Measurements from ENCODE around the gene MAGED1. TPM values are rescaled to one million over a fixed set of nuclear protein-coding genes. Genes with fewer than 3 reads are reported as not detected.

The MAGED1 gene
- total and polyA plus RNA-seq, 12 donors: 47.9 to 363 (median 265) TPM

DNA sequence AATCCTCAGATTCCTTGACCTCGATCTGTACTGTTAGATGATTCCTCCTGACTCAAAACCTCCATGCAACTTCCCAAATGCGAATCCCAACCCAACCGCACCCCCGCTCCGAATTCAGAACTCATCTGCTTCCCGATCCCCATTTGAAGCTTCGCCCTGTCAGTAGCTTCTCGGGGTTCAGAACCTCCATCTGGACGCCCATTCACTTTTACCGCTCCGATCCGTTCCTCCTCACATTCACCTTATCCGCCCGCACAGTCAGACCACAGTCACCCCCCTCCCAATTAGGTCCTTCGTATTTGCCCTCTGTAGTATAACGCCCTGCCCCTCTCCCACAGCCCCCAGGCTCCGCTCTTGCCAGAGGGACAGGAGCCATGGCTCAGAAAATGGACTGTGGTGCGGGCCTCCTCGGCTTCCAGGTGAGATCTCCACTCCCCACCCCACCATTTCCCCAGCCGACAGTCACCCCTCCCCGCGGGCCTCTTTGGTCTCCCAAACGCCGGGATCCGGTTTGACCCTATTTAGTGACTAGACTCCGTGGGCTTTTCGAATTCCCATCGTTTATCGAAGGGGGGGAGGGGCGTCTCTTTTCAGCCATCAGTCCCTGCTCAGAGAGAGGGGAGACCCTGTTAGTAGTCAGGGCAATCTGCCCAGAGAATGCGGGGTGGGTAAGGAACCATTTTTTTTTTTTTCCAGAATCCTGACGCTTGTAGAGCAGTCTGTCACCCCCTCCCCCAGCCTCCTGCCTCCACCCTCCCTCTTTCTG lies 691 bp downstream of the MAGED1 start:
- Histone ChIP-seq H3K9me3 (replicated peaks in 1 of 3) (no peaks in the 10 kb centered on the region), H3K4me3 (peak overlapping the region in 3 of 4 donors; percentile 24 to 68 (median 49)), H3K36me3 (replicated peaks in 1 of 2) (peaks cover 0 to 19% of the 10 kb centered on the region in 2 donors), H3K4me1 (replicated peaks in 1 of 2) (peaks cover 3 to 7% of the 10 kb centered on the region in 2 donors), H3K27me3 (no peaks in the 10 kb centered on the region), H3K27ac (peak overlapping the region in 4 of 5 donors; percentile 51 to 85 (median 66))
- TF ChIP-seq CTCF (IDR thresholded peaks at IDR 0.05): no peak
- no peak for TF ChIP-seq POLR2A (IDR thresholded peaks at IDR 0.05)
- peak; percentile 22 to 62 (median 41) for DNase-seq
- 0 to 42% (median 19%) methylated on average over 18 to 32 of the region's 32 CpGs for WGBS, 4 donors
- intact Hi-C loops (cut with DNase I): no loop called here

DNA sequence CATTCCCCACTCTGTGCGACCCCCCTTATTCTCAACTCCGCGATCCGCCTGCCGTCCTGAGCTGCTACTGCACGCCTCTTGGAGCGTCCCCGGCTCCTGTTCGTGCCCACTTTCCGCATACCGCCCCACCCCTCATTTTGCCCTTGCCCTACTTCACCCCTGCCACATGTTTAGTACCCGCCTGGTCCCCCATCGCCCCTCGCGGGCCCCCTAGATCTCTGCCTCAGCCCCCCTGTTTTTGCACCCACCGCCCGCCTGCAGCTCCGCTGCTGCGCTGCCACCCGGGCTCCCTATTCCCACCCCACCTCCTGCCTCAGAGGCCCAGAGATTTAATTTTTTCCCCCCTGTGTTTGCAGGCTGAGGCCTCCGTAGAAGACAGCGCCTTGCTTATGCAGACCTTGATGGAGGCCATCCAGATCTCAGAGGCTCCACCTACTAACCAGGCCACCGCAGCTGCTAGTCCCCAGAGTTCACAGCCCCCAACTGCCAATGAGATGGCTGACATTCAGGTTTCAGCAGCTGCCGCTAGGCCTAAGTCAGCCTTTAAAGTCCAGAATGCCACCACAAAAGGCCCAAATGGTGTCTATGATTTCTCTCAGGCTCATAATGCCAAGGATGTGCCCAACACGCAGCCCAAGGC lies 1.4 kb downstream of the MAGED1 start:
- Histone ChIP-seq H3K27ac (peak overlapping the region in 3 of 5 donors; percentile 51 to 70 (median 51)), H3K36me3 (replicated peaks in 1 of 2) (peaks cover 0 to 26% of the 10 kb centered on the region in 2 donors), H3K4me3 (peak overlapping the region in 2 of 4 donors; percentile 49 to 68), H3K27me3 (no peaks in the 10 kb centered on the region), H3K4me1 (replicated peaks in 1 of 2) (peaks cover 3 to 7% of the 10 kb centered on the region in 2 donors), H3K9me3 (replicated peaks in 1 of 3) (no peaks in the 10 kb centered on the region)
- WGBS, 4 donors: 3 to 32% (median 17%) methylated on average over 23 to 25 of the region's 25 CpGs
- DNase-seq: peak; percentile 29 to 76 (median 53)
- intact Hi-C loops (cut with DNase I): no loop called here
- TF ChIP-seq POLR2A (IDR thresholded peaks at IDR 0.05) (peak in 1 of 2 donors; percentile 23), CTCF (IDR thresholded peaks at IDR 0.05) (no peak)

DNA sequence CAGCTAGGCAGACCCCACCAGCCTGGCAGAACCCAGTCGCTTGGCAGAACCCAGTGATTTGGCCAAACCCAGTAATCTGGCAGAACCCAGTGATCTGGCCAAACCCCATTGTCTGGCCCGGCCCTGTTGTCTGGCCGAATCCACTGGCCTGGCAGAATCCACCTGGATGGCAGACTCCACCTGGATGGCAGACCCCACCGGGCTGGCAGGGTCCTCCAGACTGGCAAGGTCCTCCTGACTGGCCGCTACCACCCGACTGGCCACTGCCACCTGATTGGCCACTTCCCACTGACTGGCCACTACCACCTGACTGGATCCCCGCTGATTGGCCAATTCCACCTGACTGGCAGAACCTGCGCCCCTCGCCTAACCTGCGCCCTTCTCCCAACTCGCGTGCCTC lies 3.2 kb downstream of the MAGED1 start:
- Histone ChIP-seq H3K4me1 (replicated peaks in 1 of 2) (peaks cover 3 to 7% of the 10 kb centered on the region in 2 donors), H3K9me3 (replicated peaks in 1 of 3) (no peaks in the 10 kb centered on the region), H3K27me3 (no peaks in the 10 kb centered on the region), H3K4me3 (no peak overlapping the region), H3K27ac (peak overlapping the region in 1 of 5 donors; percentile 16), H3K36me3 (replicated peaks in 1 of 2) (peaks cover 0 to 43% of the 10 kb centered on the region in 2 donors)
- intact Hi-C loops (cut with DNase I): no loop called here
- 83 to 93% (median 87%) methylated on average over 5 to 12 of the region's 12 CpGs for WGBS, 4 donors
- no peak for DNase-seq
- no peak for TF ChIP-seq POLR2A (IDR thresholded peaks at IDR 0.05)
- no peak for TF ChIP-seq CTCF (IDR thresholded peaks at IDR 0.05)

- intact Hi-C loops (cut with DNase I): no loop called here
- WGBS, 4 donors: 55 to 68% (median 66%) methylated on average over 2 of the region's 2 CpGs
- H3K36me3 ChIP-seq (replicated peaks in 1 of 2): peaks cover 0 to 58% of the 10 kb centered on the region in 2 donors
Measured at GRCh38 chrX:51899741-51900140, 6.3 kb downstream of the MAGED1 start.

More at GRCh38 chrX:51899741-51900140, 6.3 kb downstream of the MAGED1 start:
- Histone ChIP-seq H3K4me1 (replicated peaks in 1 of 2) (peaks cover 0 to 3% of the 10 kb centered on the region in 2 donors), H3K4me3 (no peak overlapping the region), H3K27ac (no peak overlapping the region), H3K27me3 (no peaks in the 10 kb centered on the region), H3K9me3 (replicated peaks in 1 of 3) (no peaks in the 10 kb centered on the region)
- TF ChIP-seq POLR2A (IDR thresholded peaks at IDR 0.05) (no peak), CTCF (IDR thresholded peaks at IDR 0.05) (no peak)
- no peak for DNase-seq
